IMR-90 (cell line): ENCODE measurements around the gene MSH6. TPM values are rescaled to one million over a fixed set of nuclear protein-coding genes. Genes with fewer than 3 reads are reported as not detected.

Experiments
- ATAC-seq: fragments of 200-7000 bp; cut with Tn5 transposase; 2 replicates; pipeline ENCODE4 v1.9.1; 2020; ENCODE audit warnings: low read depth, mild to moderate bottlenecking, moderate library complexity
- BruUV-seq: library from RNA; stranded (reverse); fragments of 400-500 nt; replicated peaks from 2 replicates; lab custom pipeline; 2021; lab: Mats Ljungman, UMichigan
- CTCF ChIA-PET: fragments of 300-600 bp; formaldehyde crosslinking; extraction: SDS; loops from one replicate; lab custom pipeline; 2021; ENCODE audit warnings: antibody characterized with exemption; lab: Yijun Ruan, JAX
- POLR2A ChIA-PET: fragments of 300-600 bp; sonication (Branson Sonifier 250); formaldehyde crosslinking; loops from one replicate; lab custom pipeline; 2022; ENCODE audit warnings: antibody characterized with exemption; ENCODE audit not compliant: unreplicated experiment; lab: Charles Lee
- DNase-seq: peaks from one replicate; pipeline ENCODE4 v3.0.0; 2013
- H2AFZ ChIP-seq: replicated peaks from 2 replicates; pipeline ENCODE3; 2013; ENCODE audit warnings: low read length, mild to moderate bottlenecking; ENCODE audit not compliant: poor library complexity
- H2AK5ac ChIP-seq: 2 replicates; pipeline ENCODE4 v1.6.1; 2013; ENCODE audit warnings: low read depth, low read length, inconsistent platforms
- H2AK9ac ChIP-seq: replicated peaks from 2 replicates; pipeline ENCODE3; 2013; ENCODE audit warnings: mild to moderate bottlenecking, low read depth, low read length, moderate library complexity; ENCODE audit not compliant: poor library complexity
- H2BK120ac ChIP-seq: 2 replicates; pipeline ENCODE4 v1.6.1; 2013; ENCODE audit warnings: low read depth, low read length, inconsistent platforms
- H2BK15ac ChIP-seq: 3 replicates; pipeline ENCODE4 v1.6.1; 2013; ENCODE audit warnings: low read depth, low read length, inconsistent platforms
- H2BK20ac ChIP-seq: 2 replicates; pipeline ENCODE4 v1.6.1; 2013; ENCODE audit warnings: low read depth, mild to moderate bottlenecking, inconsistent platforms, low read length, moderate library complexity
- H2BK5ac ChIP-seq: 2 replicates; pipeline ENCODE4 v1.6.1; 2013; ENCODE audit warnings: mild to moderate bottlenecking, low read depth, low read length, inconsistent platforms; ENCODE audit not compliant: poor library complexity, severe bottlenecking
- H3K14ac ChIP-seq: replicated peaks from 2 replicates; pipeline ENCODE4 v1.6.1; 2013; ENCODE audit warnings: low read depth, low read length, inconsistent platforms
- H3K18ac ChIP-seq: 2 replicates; pipeline ENCODE4 v1.6.1; 2013; ENCODE audit warnings: low read depth, low read length, control low read depth
- H3K23ac ChIP-seq: 2 replicates; pipeline ENCODE4 v1.6.1; 2013; ENCODE audit warnings: low read depth, low read length, inconsistent platforms
- H3K27ac ChIP-seq: 2 replicates; pipeline ENCODE4 v1.5.1; 2013; ENCODE audit warnings: mild to moderate bottlenecking, control low read depth, low read length; ENCODE audit not compliant: insufficient read depth
- H3K27me3 ChIP-seq: 2 replicates; pipeline ENCODE4 v1.6.1; 2013; ENCODE audit warnings: low read length; ENCODE audit not compliant: control insufficient read depth, insufficient read depth
- H3K36me3 ChIP-seq: 2 replicates; pipeline ENCODE4 v1.6.1; 2013; ENCODE audit warnings: low read length, mixed read lengths; ENCODE audit not compliant: control insufficient read depth, insufficient read depth
- H3K4ac ChIP-seq: 2 replicates; pipeline ENCODE4 v1.6.1; 2013; ENCODE audit warnings: low read depth, low read length, inconsistent platforms
- H3K4me1 ChIP-seq: 2 replicates; pipeline ENCODE4 v1.6.1; 2013; ENCODE audit warnings: low read length, mixed read lengths; ENCODE audit not compliant: control insufficient read depth, insufficient read depth
- H3K4me2 ChIP-seq: 2 replicates; pipeline ENCODE4 v1.6.1; 2013; ENCODE audit warnings: low read depth, mild to moderate bottlenecking, control low read depth, low read length, moderate library complexity
- H3K4me3 ChIP-seq: 2 replicates; pipeline ENCODE4 v1.5.1; 2013; ENCODE audit warnings: low read depth, mild to moderate bottlenecking, control low read depth, low read length, moderate library complexity; ENCODE audit not compliant: insufficient read depth
- H3K56ac ChIP-seq: 2 replicates; pipeline ENCODE4 v1.6.1; 2013; ENCODE audit warnings: low read length, inconsistent platforms; ENCODE audit not compliant: insufficient read depth; ENCODE audit errors: extremely low read depth
- H3K79me1 ChIP-seq, 2 experiments: 2 replicates each; pipeline ENCODE4 v1.6.1; 2013; ENCODE audit warnings: low read length in 2 of 2, inconsistent platforms in 1 of 2, low read depth in 1 of 2
- H3K9ac ChIP-seq: 2 replicates; pipeline ENCODE4 v1.6.1; 2013; ENCODE audit warnings: low read depth, low read length, control low read depth
- H3K9me1 ChIP-seq: 2 replicates; pipeline ENCODE4 v1.6.1; 2013; ENCODE audit warnings: low read length, inconsistent platforms; ENCODE audit not compliant: insufficient read depth
- H3K9me3 ChIP-seq: 2 replicates; pipeline ENCODE4 v1.6.1; 2013; ENCODE audit warnings: low read length; ENCODE audit not compliant: control insufficient read depth, insufficient read depth
- H4K20me1 ChIP-seq: 2 replicates; pipeline ENCODE4 v1.6.1; 2013; ENCODE audit warnings: low read length, inconsistent platforms; ENCODE audit not compliant: insufficient read depth
- H4K5ac ChIP-seq: 2 replicates; pipeline ENCODE4 v1.6.1; 2013; ENCODE audit warnings: mild to moderate bottlenecking, low read depth, low read length, control low read depth
- H4K8ac ChIP-seq, 2 experiments: 2 replicates each; pipeline ENCODE4 v1.6.1; 2013; ENCODE audit warnings: low read depth in 2 of 2, low read length in 2 of 2, control low read depth in 1 of 2, inconsistent platforms in 1 of 2
- H4K91ac ChIP-seq: 2 replicates; pipeline ENCODE4 v1.6.1; 2013; ENCODE audit warnings: low read depth, low read length, inconsistent platforms; ENCODE audit not compliant: insufficient read depth
- BHLHE40 ChIP-seq: fragments of 150-350 bp; IDR thresholded peaks from 2 replicates; pipeline ENCODE4 v1.6.1; 2016; ENCODE audit warnings: mild to moderate bottlenecking, low read depth, low read length
- CEBPB ChIP-seq: IDR thresholded peaks from 2 replicates; pipeline ENCODE4 v1.6.1; 2012; ENCODE audit warnings: low read depth, low read length, improper control_type of control experiment
- CHD1 ChIP-seq: IDR thresholded peaks from 2 replicates; pipeline ENCODE4 v1.6.1; 2012; ENCODE audit warnings: low read depth, low read length, improper control_type of control experiment
- MAFK ChIP-seq: IDR thresholded peaks from 2 replicates; pipeline ENCODE4 v1.6.1; 2012; ENCODE audit warnings: low read depth, low read length, improper control_type of control experiment
- MAZ ChIP-seq: IDR thresholded peaks from 2 replicates; pipeline ENCODE4 v1.6.1; 2012; ENCODE audit warnings: low read depth, mild to moderate bottlenecking, low read length, improper control_type of control experiment, moderate library complexity, borderline replicate concordance
- NFE2L2 ChIP-seq: fragments of 150-350 bp; IDR thresholded peaks from 2 replicates; pipeline ENCODE4 v1.6.1; 2016; ENCODE audit warnings: low read depth, mild to moderate bottlenecking, low read length
- POLR2A ChIP-seq: IDR thresholded peaks from 2 replicates; pipeline ENCODE4 v1.6.1; 2012; ENCODE audit warnings: mild to moderate bottlenecking, low read depth, low read length
- RCOR1 ChIP-seq: IDR thresholded peaks from 2 replicates; pipeline ENCODE4 v1.6.1; 2012; ENCODE audit warnings: mild to moderate bottlenecking, low read length, improper control_type of control experiment; ENCODE audit not compliant: insufficient replicate concordance
- RFX5 ChIP-seq: IDR thresholded peaks from 2 replicates; pipeline ENCODE4 v1.8.0; 2012; ENCODE audit warnings: low read depth, mild to moderate bottlenecking, low read length, moderate library complexity
- SMC3 ChIP-seq: fragments of 150-350 bp; IDR thresholded peaks from 2 replicates; pipeline ENCODE4 v1.6.1; 2016; ENCODE audit warnings: low read depth, mild to moderate bottlenecking, antibody characterized with exemption, low read length, moderate library complexity
- WGBS, 2 experiments: methylation state at CpG; one replicate each; pipeline versions ENCODE4 v1.1.5 to v1.1.7; 2013; ENCODE audit warnings: missing lambda C conversion rate in 2 of 2; ENCODE audit not compliant: insufficient read length in 1 of 2; ENCODE audit errors: extremely low coverage in 2 of 2; 5-methylcytosine and 5-hydroxymethylcytosine counted together
- dilution Hi-C: fragments of 300-500 bp; cut with HindIII; formaldehyde crosslinking; loops from one replicate; pipeline ENCODE4 v1.14.3; 2018; ENCODE audit warnings: low sequenced_read_pairs; ENCODE audit not compliant: unreplicated experiment
- in situ Hi-C: fragments of 300-500 bp; cut with MboI; formaldehyde crosslinking; loops from 3 replicates; pipeline ENCODE4 v1.14.3; 2019; ENCODE audit warnings: low sequenced_read_pairs, inconsistent platforms, mixed read lengths
- intact Hi-C: fragments of 100-400 bp; cut with micrococcal nuclease; formaldehyde crosslinking; loops from 2 replicates; pipeline ENCODE4 v1.10.0; 2022
- polyA plus RNA-seq, 3 experiments: library from polyadenylated mRNA; depleted of rRNA; stranded (reverse); fragments of >200 nt; gene quantifications; 2 replicates each; pipeline ENCODE4 v1.2.3, GENCODE V29; 2012; ENCODE audit warnings: low replicate concordance in 1 of 3
- total RNA-seq: library from RNA; depleted of rRNA; stranded (reverse); fragments of >200 nt; gene quantifications from 2 replicates; pipeline ENCODE4 v1.2.3, GENCODE V29; 2012
- TF ChIP-seq, protein P1 (sequence below): fragments of 150-350 bp; IDR thresholded peaks from 2 replicates; pipeline ENCODE4 v1.6.1; 2017; ENCODE audit warnings: mild to moderate bottlenecking, antibody characterized with exemption, low read length, low read depth

Gene MSH6
- total and polyA plus RNA-seq, 2 of the 4 experiments (the other 2 are of a cell fraction) = 17.1 to 48.9 TPM

DNA sequence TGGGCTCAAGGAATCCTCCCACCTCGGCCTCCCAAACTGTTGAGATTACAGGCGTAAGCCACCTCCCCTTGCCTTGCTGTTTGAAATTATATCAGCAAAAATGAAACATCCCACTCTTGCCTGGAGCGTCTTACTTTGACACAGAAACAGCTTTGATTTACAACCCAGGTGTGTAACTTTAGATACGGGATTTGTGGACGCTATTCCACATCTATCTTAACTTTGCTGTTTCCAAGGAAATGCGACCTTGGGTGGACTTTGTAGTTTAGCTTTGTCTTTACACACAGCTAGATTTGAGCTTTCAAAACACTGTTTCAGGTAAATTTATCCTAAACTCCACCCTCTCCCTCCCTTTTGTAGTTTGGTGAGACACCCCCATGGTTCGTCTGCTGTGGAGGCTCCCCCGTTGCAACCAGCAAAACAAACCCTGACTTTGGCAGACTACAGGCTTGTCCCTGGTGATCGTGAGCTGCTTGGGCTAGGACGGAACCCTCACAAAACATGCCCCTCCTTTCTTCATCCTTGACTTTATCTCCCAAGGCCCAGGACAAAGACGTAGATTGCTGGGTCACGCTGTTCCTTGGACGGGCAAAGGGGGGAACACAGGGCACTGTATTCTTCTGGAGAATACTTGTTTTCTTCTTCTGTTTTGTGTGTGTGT is 5.5 kb upstream of the MSH6 start:
- Histone ChIP-seq H2BK15ac (no peak overlapping the region), H2BK5ac (no peak overlapping the region), H3K9ac (no peak overlapping the region), H4K91ac (no peak overlapping the region), H3K18ac (no peak overlapping the region), H2BK120ac (0 out of 2 replicates have a peak overlapping the region, but pooled peaks have one; percentile 28), H4K20me1 (no peaks in the 10 kb centered on the region), H3K4ac (no peak overlapping the region), H2AK5ac (no peak overlapping the region), H3K56ac (no peak overlapping the region), H4K8ac (no peak overlapping the region), H3K9me3 (no peaks in the 10 kb centered on the region), H2BK20ac (no peak overlapping the region), H3K4me3 (no peak overlapping the region), H2AFZ (no peak overlapping the region), H3K79me1 (peaks cover 0 to 3% of the 10 kb centered on the region in 2 experiments; a peak in 1 of 4 replicates), H3K14ac (no peak overlapping the region), H3K27me3 (no peaks in the 10 kb centered on the region), H3K4me2 (no peak overlapping the region), H3K9me1 (no peaks in the 10 kb centered on the region), H2AK9ac (no peak overlapping the region), H4K5ac (no peak overlapping the region), H3K4me1 (peaks cover 3% of the 10 kb centered on the region), H3K23ac (no peak overlapping the region), H3K27ac (no peak overlapping the region), H3K36me3 (no peaks in the 10 kb centered on the region)
- in situ Hi-C loops = no loop called here
- WGBS, 2 experiments = 88% methylated on average over 7 of the region's 13 CpGs; no CpG with 5 or more reads in 1 of the 2 experiments
- DNase-seq (no peak), ATAC-seq (no peak)
- TF ChIP-seq NFE2L2 (no peak), SMC3 (no peak), RCOR1 (no peak), CEBPB (no peak), BHLHE40 (no peak), CHD1 (no peak), MAFK (no peak), POLR2A (no peak), RFX5 (no peak), MAZ (no peak)
- TF ChIP-seq, protein P1, sequence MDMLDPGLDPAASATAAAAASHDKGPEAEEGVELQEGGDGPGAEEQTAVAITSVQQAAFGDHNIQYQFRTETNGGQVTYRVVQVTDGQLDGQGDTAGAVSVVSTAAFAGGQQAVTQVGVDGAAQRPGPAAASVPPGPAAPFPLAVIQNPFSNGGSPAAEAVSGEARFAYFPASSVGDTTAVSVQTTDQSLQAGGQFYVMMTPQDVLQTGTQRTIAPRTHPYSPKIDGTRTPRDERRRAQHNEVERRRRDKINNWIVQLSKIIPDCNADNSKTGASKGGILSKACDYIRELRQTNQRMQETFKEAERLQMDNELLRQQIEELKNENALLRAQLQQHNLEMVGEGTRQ = no peak
- no TSS peak for BruUV-seq
- intact Hi-C loops = no loop called here
- CTCF ChIA-PET = interaction anchor here (0.6 kb wide), 1 partner anchor 312 kb away, joined by 4 read pairs; no protein-coding TSS in a partner anchor
- dilution Hi-C loops = no loop called here
- POLR2A ChIA-PET = interaction anchor here (0.6 kb wide), 1 partner anchor 339 kb away, joined by 4 read pairs; no protein-coding TSS in a partner anchor
